ENCODE data around the gene NFASC.
A peak's percentile ranks its signal among the peaks of the same experiment; 100 is the strongest.

Gene NFASC

DNA sequence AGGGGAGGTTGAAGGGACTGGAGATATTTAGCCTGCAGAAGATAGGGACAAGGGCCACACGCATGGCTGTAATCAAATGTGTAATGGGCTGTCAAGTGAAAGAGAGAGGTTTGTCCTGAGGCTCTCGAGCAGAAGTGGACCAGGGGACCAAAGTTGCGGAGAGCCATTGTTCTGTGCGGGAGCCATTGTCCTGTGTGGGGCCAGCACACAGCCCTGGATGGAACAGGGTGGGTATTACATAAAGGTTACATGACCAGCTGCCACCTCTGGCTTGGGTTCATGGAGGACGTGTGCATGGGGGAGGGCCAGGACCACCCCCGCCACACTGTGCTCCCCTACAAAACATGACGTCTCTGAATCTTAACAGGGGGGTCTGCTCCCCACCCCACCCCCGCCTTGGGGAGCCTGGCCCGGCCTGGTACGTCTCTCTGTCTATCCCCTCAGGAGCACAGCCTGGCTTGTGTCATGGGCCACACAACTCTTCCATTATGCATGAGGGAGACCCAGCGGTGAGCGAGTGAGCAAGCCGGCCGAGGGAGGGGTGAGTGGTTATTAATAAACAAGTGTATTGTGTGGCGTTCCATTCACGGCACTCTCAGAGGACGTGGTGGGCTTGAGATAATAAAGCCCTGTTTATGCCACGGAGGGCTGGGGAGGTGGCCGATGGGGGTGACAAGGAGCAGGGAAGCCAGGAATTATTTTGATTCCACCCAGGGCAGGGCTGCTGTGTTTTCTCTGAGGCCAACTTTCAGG, at the start of gene NFASC:
TSS of gene NFASC (plus strand) at position 703 of the 753 bp plus-strand sequence. CDS start 73,454 bp downstream, outside the sequence.
- DNase-seq (ENCODE audit: low read depth in 2 of 2) = no peak

DNA sequence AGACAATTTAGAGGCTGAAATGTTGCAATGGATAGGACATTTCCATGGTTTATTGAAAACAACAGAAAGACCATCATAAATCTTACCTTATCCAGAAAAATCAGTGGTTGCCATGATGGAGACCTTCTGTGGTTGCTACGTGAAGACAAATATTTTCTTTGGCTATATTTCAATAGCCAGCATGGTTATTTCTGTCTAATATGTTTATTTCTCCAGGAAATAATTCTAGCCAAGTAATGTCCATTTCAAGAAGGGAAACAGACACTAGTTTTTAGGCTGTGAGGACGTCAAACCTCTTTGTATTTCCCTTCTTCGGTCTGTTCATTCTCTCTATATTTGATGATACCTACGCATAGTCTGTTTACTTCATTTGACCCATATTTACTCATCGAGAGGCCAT, 49.2 kb upstream of the NFASC start:
- no peak for DNase-seq (ENCODE audit: low read depth in 2 of 2)

DNA sequence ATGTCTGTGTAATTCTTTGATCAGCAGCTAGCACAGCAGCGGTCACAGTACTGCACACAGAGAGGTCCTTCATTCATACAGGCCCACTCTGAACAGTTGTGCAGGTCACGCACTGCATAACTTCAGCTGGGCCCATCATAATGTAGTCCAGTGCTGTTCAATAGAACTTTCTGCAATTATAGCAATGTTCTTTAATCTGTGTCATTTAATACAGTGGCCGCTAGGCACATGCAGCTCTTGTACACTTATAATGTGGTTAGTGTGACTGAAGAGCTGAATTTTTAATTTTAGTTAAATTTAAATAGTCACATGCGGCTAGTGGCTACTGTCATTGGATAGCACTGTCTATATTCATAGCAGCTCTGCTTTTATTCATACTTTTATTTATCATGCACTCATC, 48.7 kb upstream of the NFASC start:
- DNase-seq (ENCODE audit: low read depth in 2 of 2) = no peak

DNA sequence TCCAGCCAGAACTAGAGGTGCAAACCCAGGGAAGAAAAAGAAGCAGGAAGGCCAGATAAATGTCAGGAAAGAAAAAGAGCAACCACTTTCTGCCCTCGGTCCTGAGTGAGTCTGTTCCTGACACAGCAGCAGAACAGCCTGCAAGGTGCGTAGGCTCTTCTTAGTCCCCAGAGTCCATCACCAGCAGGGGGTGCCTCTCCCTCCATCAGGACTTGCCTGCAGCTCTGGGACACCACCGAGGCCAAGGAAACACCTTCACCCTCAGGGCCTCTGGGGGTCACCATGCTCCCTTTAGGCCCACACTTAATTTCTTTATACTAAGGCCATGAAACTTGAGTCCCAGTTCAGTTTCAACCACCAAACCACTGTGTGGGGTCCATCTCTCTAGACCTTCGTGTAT, 43.7 kb upstream of the NFASC start:
- DNase-seq (ENCODE audit: low read depth in 2 of 2) = peak in 1 of 2 donors; percentile 24

DNA sequence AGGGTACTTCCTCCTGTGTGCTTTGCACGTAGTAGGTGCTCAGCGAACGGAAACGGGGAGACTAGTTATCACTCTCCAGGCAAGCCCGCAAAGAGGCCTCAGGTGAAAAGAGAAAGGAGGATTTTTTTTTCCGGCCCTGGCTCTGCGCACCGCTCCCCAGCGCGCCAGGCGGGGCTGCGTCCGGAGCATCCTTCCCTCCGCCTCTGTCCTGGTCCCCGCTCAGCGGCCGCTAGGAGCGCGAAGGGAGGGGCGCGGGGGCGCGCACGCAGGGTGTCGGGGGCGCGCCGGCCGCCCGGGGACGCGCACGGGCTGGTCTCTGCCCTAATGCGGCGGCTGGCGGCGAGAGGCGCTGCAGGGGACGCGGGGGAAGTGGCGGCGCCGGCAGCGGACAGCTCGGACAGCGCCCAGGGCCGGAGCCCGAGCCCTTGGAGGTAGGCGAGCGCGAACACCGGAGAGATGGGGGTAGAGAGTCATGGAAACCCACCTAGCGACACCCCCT, 42.3 kb upstream of the NFASC start:
- peak; percentile 25 to 35 for DNase-seq (ENCODE audit: low read depth in 2 of 2)

DNA sequence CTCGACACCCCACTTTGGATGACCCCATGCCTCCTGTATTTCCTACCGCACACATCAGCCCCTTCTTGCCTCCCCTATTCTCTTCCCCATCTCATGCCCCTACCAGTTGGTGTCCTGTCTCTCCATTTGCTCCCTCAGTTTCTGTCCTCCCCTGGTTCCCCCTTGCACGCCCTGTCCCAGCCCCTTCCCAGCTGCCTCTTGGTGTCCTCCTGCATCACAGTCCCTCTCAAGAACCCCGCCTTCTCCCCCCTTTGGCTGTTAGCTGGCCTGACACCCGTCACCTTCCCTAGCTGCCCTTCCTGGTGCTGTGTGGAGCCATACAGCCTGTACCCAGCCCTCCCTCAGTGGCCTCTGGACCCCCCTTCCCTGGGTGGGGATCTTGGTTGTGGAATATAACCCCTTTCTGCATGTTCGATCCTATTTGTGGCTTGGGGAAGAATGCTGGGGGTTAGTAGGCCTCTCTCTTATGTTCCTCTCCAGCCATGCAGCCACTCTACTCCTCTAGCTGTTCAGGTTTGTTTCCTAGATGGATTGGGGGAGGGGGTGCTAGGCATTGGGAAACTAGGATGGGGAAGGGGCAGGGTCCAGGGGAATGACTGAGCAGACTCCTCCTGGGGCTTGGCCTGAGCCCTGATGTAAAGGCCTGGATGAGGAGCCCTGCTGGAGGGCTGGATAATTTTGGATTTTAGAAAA, 41.4 kb upstream of the NFASC start:
- no peak for DNase-seq (ENCODE audit: low read depth in 2 of 2)

DNA sequence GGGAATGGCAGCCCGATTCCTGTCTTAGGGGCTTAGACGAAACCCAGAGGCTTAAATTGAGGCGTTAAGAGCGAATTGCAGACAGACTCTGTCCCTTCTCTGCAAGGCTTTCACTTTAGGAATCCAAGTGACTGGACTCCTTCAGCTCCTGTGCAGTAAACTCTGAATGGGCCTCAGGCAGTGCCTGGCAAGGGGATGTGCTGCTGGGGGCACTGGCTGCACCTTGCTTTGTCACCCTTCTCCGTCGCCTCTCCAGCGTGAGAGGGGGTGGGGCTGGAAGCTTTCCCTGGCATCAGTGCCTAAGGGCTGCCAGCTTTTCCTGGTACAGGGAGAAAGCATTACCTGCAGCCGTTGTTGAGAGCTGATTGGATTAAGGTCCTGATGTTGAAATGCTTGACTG, 39.9 kb upstream of the NFASC start:
- no peak for DNase-seq (ENCODE audit: low read depth in 2 of 2)

DNA sequence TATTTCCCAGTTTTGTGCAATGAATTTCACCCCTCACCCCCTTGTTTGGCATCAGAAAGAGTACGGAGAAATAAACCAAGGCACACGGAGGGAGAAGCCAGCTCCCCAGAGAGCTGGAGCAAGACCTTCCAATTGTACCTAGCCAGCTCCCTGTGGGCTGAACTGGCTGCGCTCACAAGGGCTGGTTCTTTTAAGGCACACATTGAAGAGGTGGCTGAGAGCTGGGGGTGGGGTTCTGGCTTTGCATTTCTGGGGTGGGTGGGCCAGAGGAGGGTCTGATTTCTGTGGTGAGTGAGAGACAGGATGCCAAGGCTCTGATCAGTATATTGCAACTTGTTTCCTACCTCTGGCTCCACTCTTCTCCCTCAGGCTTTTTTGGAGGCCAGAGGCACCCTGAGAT, 39.5 kb upstream of the NFASC start:
- no peak for DNase-seq (ENCODE audit: low read depth in 2 of 2)

DNA sequence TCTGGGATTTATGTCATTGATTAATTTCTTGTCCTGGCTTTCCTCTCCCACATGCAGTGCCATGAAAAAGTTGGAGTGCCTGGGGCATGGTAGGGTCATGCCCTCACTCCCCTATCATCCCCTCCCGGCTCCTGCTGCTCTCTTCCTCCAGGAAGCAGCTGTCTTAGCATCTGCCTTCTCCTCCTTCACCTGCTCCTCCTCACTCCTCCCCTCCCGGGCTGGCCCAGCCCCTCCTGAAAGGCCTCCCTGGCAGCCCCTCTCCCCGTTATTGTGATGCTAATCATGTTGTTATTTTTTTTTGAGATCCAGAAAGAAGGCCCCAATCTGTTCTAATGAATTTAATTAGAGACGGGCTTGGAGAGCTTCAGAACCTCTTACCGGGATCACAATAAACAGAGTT, 36.3 kb upstream of the NFASC start:
- no peak for DNase-seq (ENCODE audit: low read depth in 2 of 2)

DNA sequence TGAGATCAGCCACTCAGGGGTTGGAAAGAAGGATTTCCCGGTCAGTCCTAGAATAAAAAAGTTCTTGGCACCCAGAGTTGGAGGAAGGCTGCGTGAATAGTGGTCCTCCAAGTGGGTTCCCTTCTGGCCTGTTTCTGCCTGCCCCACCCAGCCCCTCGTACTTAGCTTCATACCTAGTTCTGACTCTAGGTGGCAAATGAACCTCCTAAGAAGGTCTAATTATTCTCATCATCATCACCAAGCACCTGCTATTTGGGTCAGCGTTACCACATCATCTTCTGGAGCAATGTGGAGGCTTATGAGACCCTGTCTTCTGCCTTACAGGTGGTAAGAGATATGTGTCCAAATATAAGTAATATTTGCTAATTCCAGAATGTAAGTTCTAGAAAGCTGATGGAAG, 35.9 kb upstream of the NFASC start:
- no peak for DNase-seq (ENCODE audit: low read depth in 2 of 2)

DNA sequence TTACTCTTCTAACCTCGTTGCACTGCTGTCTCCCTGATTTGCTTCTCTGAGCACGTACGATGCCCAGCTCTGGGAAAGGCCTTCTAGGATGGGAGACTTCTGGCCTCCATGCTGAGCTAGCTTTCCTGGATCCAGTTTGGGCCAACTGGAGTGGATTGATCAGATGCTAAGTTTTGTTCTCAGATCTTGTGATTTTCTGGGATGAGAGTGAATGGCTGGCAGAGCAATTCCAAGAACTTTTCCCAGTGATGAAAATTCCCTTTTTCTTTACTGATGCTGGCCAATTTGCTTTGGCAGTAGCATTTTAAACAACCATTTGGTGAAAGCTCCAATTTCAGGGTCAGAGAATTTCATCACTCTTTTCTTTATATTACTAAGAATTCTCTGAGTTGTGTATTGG, 34.9 kb upstream of the NFASC start:
- no peak for DNase-seq (ENCODE audit: low read depth in 2 of 2)

DNA sequence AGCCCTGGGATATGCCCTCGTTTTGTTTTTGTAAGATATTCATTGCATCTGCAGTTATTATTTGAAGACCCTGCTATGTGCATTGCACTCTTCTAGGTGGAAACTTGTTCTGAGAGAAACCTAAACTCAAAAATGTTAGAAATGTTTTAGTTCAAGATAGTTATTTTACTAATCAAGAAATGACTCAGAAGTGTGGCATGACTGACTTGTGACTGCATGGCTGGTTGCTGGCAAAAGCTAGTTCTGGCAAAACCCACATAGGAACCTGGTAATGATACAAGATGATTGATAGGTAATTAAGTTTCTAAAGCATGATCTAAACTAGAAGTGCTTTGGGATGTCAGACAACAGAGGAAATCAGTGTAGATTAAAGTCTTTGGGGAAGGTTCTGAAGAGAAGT, 33.8 kb upstream of the NFASC start:
- DNase-seq (ENCODE audit: low read depth in 2 of 2) = no peak

DNA sequence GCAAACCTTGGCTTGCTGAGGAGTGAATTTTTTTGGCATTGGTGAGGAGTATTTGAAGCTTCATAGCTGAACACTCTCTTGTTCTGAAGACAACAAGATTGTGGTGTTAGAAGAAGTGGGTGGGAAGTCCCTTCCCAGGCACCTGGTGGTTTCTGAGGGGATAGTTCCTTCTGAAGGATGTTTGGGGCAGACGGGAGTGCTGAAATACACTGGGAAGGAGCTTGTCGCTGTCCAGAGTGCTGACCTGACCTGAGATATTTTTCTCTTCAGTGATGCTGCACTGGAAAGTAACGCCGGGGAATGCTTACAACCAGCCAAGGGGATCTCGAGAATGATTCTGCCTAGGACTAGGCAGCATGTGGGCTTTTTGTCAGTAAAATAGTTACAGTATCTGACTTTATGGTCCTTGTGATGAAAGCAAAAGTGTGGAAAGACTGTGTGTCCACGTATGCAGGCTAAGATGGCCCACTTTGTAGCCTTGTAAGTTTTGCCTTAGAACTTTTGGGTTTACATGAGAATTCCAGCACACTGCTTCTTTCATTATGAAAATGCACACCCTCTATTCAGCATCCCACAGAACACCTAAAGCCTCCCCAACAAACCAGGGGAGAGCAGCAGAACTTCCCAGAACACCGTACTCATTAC, 33.1 kb upstream of the NFASC start:
- no peak for DNase-seq (ENCODE audit: low read depth in 2 of 2)

DNA sequence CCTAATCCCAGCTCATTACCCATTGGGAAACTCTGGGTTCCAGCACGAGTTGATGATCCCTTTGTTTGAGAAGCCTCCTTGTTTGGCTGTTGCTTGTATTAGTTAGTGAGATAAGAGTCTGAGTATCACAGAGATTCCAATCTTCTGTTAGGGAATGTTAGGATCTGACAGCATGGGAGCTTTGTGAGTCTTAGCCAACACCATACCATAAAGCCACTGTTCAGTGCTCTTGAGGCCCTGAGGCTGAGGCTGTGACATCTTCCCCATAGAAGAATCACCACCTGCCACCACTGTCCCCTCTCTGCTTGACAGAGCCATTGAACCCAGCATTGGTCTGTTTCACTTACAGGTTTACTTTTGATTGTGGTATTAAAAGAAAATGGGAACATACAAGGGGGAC, 29.3 kb upstream of the NFASC start:
- no peak for DNase-seq (ENCODE audit: low read depth in 2 of 2)

DNA sequence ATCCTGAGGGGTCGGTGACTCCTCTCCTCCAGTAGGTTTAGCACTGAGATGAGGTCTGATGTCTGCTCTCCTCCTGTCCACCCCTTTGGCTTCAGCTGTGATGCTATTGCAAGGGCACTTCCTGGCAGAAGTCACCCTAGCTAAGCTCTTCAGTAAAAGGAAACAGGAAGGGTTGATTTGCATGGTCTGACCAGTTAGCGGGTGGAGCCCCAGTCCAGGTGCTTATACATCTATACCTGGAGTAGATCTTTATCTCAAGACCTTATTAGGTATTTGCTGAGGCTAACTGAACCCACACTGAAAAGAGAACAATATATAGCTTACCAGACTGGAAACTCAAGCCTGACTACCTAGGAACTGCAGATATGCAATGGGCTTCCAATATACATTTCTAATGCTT, 28.9 kb upstream of the NFASC start:
- no peak for DNase-seq (ENCODE audit: low read depth in 2 of 2)

DNA sequence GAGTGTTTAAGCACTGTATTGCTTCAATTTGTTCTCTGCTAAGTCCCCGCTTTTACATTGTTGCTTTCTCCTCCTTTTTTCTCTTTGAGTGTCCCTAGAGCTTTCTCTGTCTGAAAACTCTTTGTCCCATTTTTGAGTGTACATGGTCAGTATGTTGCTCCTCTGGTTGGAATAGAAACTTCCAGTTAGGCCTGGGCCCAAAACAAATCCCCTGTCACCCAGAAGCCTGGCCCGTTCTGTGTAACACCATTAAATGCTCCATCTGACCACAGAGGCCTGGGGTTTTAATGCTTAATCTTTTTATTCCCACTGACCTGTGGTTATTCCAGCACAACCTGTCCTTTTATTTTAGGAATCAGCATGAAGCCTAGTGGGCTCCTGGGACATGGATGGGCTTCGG, 28.3 kb upstream of the NFASC start:
- no peak for DNase-seq (ENCODE audit: low read depth in 2 of 2)

DNA sequence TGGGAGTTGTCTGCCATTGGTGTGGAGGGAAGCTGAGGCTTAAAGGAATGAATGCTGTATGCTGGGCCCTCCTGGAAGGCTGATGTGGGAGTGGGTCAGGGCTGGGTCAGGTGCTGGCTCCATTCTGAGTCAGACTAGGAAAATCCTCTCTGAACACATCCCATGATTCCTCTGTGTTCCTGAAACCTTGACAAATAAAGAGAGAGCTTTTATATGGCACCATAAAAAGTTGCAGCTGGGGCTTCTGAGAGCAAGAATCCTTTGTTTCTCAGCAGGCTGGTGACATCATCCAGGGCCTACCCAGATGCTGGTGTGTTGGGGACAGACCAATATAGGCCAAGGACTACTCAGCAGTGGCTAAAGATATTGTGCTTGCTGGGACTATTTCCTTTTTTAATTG, 27.8 kb upstream of the NFASC start:
- DNase-seq (ENCODE audit: low read depth in 2 of 2) = no peak

DNA sequence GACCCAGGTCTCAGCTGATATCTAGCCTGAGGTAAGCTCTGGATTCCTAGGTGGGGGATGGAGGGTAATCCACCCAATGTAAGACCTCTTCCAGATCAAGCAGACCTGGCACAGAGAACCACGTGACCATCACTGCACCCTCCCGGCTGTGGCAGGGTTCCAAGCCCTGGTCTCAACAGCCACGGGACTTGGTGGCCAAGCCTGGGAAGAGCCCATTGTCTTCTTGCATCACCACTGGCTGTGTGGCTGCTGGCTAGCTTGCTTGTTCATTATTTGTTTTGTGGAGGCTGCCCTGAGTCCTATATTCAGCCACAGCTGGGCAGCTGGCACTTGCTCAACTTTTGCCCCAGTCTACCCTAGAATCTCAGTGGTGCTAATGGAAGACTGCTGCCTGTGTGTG, 24.1 kb upstream of the NFASC start:
- DNase-seq (ENCODE audit: low read depth in 2 of 2) = no peak

DNA sequence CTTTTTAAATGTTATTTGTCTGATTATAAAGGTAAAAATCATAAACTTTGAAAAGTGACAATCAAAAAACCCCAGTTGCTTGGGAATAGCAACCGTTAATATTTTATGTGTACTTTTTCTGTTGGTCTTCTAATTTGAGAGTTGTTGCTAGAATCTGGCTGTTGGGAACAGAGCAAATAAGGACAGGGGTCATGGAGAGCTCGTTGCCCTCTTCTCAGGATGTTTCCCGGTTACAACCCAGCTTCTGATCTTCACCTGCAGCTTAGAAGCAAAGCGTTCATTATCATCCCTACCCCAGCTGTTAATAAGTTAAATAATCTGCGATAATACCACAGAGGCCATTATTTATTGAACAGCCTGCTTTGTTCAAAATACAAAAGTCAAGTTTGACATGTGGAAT, 22.1 kb upstream of the NFASC start:
- DNase-seq (ENCODE audit: low read depth in 2 of 2) = no peak

DNA sequence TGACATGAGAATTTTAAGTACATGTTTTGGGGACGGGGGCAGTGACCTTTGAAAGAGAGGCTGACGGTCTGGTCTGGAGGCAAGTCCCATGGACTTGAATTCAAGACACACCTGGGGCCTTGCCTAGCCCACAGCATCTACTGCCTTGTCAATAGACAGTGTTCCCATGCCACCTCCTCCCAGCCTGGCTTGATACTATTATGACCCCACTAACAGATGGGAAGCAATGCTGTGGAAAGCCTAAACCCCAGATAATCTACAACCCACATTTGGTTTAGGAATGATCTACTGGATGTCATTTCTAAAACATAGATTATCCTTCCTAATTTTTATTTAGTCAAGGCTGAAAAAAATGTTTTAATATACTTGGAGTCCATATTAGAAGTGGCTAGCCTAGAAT, 17.8 kb upstream of the NFASC start:
- DNase-seq (ENCODE audit: low read depth in 2 of 2) = no peak

DNA sequence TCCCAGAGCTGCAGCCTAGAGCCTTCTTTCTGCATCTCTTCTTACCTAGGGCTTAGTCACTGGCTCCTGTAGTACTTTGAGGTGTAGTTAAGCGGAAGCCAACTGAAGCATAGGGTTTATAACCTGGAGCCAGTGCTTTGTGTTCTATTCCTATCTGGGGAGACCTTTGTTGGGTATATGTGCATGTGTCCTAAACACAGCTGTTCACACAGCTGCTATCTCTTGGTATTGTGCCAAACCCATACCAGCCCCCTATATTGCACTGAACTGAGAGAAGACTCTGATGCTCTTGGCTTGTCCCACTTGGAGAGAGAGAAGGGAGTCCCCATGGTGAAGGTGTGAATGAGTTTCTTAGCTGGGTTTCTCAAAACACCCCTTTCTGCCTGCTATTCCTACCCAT, 17.2 kb upstream of the NFASC start:
- no peak for DNase-seq (ENCODE audit: low read depth in 2 of 2)

DNA sequence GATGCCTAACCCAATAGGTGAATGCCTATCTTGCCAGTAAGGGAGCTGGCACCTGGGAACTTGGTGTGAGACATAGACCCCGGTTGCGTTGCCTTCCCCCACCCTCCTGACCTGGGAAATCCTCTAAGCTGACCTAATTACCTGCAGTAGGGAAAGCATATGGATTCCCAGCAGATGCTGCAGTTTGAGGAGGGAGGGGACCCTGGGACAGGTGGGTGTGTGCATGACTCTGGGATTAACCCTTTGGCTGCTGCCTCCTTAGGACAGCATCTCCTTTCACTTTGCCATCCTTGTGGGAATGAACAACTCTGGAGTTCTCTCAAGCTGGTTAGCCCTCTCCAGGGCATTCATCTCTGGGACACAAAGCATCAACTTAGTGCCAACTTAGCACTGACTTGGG, 16.4 kb upstream of the NFASC start:
- no peak for DNase-seq (ENCODE audit: low read depth in 2 of 2)

DNA sequence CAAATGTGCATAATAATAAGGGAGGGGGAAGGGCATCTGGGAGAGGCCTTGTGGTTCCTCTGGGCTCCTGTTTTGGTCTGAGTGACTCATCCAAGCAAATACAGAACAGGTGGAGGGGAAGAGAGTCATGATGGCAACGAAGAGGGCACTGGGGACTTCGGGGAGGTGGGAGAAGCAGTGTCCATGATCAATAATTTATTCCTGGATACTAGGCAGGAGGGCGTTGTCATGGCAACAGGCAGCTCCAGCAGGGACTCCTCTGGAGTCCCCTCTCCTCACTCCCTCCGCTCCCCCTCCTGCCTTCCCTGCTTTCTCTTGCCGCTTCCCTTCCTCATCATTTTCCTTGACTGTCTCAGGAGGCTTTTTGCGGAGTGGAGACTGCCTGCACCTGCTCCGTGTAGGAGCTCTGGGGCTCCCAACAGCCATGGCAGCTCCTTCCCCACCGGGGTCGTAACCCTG, 12.3 kb upstream of the NFASC start:
- DNase-seq (ENCODE audit: low read depth in 2 of 2) = no peak

Data from stimulated activated CD8-positive, alpha-beta memory T cell treated with anti-CD3 and anti-CD28 coated beads, Interleukin-2, amount 100 ng/mL, for 48 hours (primary cell).